Fibroblast of pulmonary artery (primary cell): ENCODE measurements around the gene FAM9A.
"Not testable (repeated sequence)": the region's sequence is repeated elsewhere in the genome, so short reads cannot be mapped to it uniquely, and the experiment has no call there.

ENCODE experiments used
- DNase-seq: peaks from one replicate; pipeline ENCODE4 v3.0.0-alpha.2; 2010; ENCODE audit warnings: low read depth
- H3K4me3 ChIP-seq: replicated peaks from 2 replicates; pipeline ENCODE4 v1.5.1; 2011; ENCODE audit warnings: low read depth, mild to moderate bottlenecking, control low read depth, low read length, moderate library complexity
- TF ChIP-seq, protein P1 (sequence below): IDR thresholded peaks from 2 replicates; pipeline ENCODE4 v1.5.1; 2011; ENCODE audit warnings: mild to moderate bottlenecking, control low read depth, low read length, inconsistent platforms; ENCODE audit errors: missing control alignments

FAM9A gene

GRCh38 chrX:8783097-8783713, 18.0 kb downstream of the FAM9A start:
- H3K4me3 ChIP-seq, result no peak overlapping the region
- DNase-seq, result peak; percentile 26
- TF ChIP-seq, protein P1, sequence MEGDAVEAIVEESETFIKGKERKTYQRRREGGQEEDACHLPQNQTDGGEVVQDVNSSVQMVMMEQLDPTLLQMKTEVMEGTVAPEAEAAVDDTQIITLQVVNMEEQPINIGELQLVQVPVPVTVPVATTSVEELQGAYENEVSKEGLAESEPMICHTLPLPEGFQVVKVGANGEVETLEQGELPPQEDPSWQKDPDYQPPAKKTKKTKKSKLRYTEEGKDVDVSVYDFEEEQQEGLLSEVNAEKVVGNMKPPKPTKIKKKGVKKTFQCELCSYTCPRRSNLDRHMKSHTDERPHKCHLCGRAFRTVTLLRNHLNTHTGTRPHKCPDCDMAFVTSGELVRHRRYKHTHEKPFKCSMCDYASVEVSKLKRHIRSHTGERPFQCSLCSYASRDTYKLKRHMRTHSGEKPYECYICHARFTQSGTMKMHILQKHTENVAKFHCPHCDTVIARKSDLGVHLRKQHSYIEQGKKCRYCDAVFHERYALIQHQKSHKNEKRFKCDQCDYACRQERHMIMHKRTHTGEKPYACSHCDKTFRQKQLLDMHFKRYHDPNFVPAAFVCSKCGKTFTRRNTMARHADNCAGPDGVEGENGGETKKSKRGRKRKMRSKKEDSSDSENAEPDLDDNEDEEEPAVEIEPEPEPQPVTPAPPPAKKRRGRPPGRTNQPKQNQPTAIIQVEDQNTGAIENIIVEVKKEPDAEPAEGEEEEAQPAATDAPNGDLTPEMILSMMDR, result peak; percentile 45

- TF ChIP-seq, protein P1, result no peak
- no peak for DNase-seq
- no peak overlapping the region for H3K4me3 ChIP-seq
Observed at GRCh38 chrX:8782595-8782994, 18.6 kb downstream of the FAM9A start.

GRCh38 chrX:8781921-8782320, 19.3 kb downstream of the FAM9A start:
- H3K4me3 ChIP-seq, DNase-seq: not testable (repeated sequence)

- DNase-seq, result no peak
- H3K4me3 ChIP-seq, result no peak overlapping the region
- TF ChIP-seq, protein P1, result no peak
Observed at GRCh38 chrX:8773117-8773516, 28.1 kb downstream of the FAM9A start.

GRCh38 chrX:8760021-8760420, 41.2 kb downstream of the FAM9A start:
- no peak overlapping the region for H3K4me3 ChIP-seq
- no peak for DNase-seq
- TF ChIP-seq, protein P1, result no peak

- not testable (repeated sequence) for H3K4me3 ChIP-seq
- peak; percentile 4 for DNase-seq
Observed at GRCh38 chrX:8758706-8759105, 42.5 kb downstream of the FAM9A start.

DNA sequence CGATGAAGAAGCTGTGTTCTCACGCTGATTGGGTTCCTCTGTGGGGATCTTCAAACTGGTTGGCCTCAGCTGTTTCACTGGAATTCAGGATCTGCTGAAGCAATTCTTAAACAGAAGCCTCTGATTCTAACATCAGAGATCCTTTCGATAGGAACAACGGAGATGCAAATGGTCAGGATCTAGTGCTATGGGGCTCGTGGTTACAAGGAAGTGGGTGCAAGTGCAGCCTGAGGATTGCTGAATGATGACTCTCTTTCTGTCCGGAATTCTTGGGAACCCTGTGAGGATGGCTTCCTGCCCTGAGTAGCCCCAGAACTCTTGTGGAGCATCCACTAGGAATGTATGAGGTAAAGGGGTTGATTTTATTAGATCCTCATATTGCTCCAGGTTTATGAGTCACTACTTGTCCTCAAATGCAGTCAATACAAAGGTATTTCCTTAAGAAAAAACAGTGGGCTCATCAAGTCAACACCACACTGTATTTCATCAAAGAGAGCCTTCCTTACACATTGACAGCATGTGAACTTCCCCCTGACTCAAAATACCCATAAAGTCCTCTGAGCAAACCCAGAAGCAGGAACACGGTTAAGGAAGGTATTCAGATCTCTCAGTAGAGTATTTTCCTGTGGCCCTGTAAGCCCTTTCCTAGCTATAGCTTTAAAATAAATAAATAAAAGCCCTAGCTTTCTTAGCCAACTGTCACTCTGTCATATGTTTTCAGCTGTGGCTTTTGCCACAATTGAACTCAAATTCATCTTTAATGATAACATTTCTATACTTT, 43.4 kb downstream of the FAM9A start:
- DNase-seq, result peak; percentile 20
- H3K4me3 ChIP-seq, result not testable (repeated sequence)

DNA sequence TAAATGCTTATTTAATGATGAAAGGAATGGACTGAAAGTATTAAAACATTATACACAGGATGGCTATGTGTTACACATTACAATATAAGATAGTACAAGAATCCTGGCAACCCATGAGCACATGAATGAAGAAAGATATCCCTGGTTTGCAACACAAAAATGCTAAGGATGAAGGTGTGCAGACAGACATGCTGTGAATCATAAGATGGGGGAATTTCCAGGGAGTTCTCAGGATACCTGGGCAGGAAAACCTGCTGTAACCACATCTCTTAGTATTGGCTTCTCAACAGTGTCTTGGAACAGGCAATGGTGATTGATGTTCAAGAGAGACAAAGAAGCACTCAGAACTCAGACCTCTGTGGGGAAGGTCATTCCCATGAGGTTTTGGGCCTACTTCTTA, 45.4 kb downstream of the FAM9A start:
- DNase-seq, result no peak
- TF ChIP-seq, protein P1, result no peak
- H3K4me3 ChIP-seq, result no peak overlapping the region
